Stomach (tissue), 4 donors: ENCODE data around the gene ZNF316.

ENCODE experiments used
- POLR2AphosphoS5 ChIP-seq, 3 donors: sonication (generic); formaldehyde crosslinking; IDR thresholded peaks; one replicate each; pipeline ENCODE4 v1.6.1; 2016; ENCODE audit warnings: antibody characterized with exemption in 3 of 3
- TF ChIP-seq, protein P1 (sequence below), 7 experiments: fragments of 450-650 bp in 4 of 7; fragments of 200-600 bp in 3 of 7; sonication (generic) in 3 of 7; IDR thresholded peaks; one replicate each; pipeline ENCODE4 v1.5.1; 2016 to 2019; ENCODE audit warnings: antibody characterized with exemption in 7 of 7, control low read depth in 2 of 7, mild to moderate bottlenecking in 1 of 7

DNA sequence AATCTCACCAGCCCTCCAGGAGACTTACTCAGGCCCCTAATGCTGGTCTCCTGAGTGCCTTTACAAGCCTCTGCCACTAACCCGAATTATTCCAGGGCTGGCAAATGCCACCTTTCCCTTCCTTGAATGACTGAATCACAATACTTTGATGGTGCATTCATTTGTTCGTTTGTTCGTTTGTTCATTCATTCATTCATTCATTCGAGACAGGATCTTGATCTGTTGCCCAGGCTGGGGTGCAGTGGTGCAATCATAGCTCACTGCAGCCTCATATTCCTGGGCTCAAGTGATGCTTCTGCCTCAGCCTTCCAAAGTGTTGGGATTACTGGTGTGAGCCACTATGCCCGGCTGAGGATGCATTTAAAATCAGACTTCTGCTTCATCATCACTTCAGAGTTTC lies 63.7 kb downstream of the ZNF316 start:
- TF ChIP-seq, protein P1, sequence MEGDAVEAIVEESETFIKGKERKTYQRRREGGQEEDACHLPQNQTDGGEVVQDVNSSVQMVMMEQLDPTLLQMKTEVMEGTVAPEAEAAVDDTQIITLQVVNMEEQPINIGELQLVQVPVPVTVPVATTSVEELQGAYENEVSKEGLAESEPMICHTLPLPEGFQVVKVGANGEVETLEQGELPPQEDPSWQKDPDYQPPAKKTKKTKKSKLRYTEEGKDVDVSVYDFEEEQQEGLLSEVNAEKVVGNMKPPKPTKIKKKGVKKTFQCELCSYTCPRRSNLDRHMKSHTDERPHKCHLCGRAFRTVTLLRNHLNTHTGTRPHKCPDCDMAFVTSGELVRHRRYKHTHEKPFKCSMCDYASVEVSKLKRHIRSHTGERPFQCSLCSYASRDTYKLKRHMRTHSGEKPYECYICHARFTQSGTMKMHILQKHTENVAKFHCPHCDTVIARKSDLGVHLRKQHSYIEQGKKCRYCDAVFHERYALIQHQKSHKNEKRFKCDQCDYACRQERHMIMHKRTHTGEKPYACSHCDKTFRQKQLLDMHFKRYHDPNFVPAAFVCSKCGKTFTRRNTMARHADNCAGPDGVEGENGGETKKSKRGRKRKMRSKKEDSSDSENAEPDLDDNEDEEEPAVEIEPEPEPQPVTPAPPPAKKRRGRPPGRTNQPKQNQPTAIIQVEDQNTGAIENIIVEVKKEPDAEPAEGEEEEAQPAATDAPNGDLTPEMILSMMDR (IDR thresholded peaks at IDR 0.05), result no peak
- TF ChIP-seq POLR2AphosphoS5 (IDR thresholded peaks at IDR 0.05), result no peak
